IPS-20b (cell line): ENCODE results near the gene ECHS1.

Experiments used
- H3K27ac ChIP-seq: one replicate; pipeline ENCODE4 v1.5.1; 2013; ENCODE audit warnings: low read length
- H3K27me3 ChIP-seq: 2 replicates; pipeline ENCODE4 v1.6.1; 2013; ENCODE audit warnings: mild to moderate bottlenecking, low read length, inconsistent platforms; ENCODE audit not compliant: insufficient read depth
- H3K36me3 ChIP-seq: 2 replicates; pipeline ENCODE4 v1.6.1; 2013; ENCODE audit warnings: low read depth, mild to moderate bottlenecking, inconsistent platforms, low read length, moderate library complexity; ENCODE audit not compliant: insufficient read depth
- H3K4me1 ChIP-seq: 2 replicates; pipeline ENCODE4 v1.6.1; 2013; ENCODE audit warnings: mild to moderate bottlenecking, control low read depth, inconsistent platforms, low read length, moderate library complexity; ENCODE audit not compliant: insufficient read depth
- H3K4me3 ChIP-seq: 2 replicates; pipeline ENCODE4 v1.5.1; 2013; ENCODE audit warnings: mild to moderate bottlenecking, low read length, inconsistent platforms
- H3K9ac ChIP-seq: 2 replicates; pipeline ENCODE4 v1.6.1; 2013; ENCODE audit warnings: low read depth, mild to moderate bottlenecking, inconsistent platforms, low read length, moderate library complexity
- H3K9me3 ChIP-seq: 2 replicates; pipeline ENCODE4 v1.6.1; 2013; ENCODE audit warnings: mild to moderate bottlenecking, low read depth, low read length, inconsistent platforms; ENCODE audit not compliant: insufficient read depth

ECHS1 gene

DNA sequence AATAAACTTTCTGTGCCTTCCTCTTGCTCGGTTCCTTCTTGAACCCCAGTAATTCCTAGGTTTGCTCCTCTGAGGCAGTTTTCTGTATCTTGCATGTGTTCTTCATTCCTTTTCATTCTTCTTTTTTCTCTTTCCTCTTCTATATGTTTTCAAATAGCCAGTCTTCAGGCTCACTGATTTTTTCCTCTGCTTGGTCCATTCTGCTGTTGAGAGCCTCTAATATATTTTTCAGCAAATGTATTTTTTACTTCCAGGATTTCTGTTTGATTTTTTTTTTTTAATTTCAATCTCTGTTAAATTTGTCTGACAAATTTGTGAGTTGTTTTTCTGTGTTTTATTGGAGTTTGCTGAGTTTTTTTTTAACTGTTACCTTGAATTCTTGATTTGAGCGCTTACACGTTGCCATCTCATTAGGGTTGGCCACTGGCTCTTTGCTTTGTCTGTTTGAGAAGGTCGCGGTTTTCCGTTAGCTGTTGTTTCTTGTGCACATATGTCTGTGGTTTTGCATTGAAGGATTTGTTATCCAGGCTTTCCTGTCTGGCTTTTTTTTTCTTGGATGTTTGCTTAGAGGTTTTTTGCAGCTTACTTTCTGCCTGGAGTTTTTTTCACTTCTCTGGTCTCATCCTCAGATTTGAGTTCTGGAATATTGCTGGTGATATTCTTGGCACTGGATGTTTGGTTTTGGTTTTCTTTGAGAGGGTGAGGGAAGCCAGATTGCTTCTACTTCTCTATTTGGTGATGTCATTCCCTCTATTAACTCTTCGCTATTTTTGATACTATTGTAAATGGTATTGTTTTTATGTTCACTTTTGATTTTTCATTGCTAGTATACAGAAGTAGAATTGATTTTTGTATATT lies 38.6 kb upstream of the ECHS1 start:
- H3K9ac ChIP-seq, result no peak overlapping the region
- H3K27ac ChIP-seq, result no peak overlapping the region
- no peaks in the 10 kb centered on the region for H3K4me1 ChIP-seq
- H3K9me3 ChIP-seq, result peaks cover 31% of the 10 kb centered on the region
- H3K27me3 ChIP-seq, result no peaks in the 10 kb centered on the region
- H3K36me3 ChIP-seq, result peaks cover 74% of the 10 kb centered on the region
- H3K4me3 ChIP-seq, result no peak overlapping the region

DNA sequence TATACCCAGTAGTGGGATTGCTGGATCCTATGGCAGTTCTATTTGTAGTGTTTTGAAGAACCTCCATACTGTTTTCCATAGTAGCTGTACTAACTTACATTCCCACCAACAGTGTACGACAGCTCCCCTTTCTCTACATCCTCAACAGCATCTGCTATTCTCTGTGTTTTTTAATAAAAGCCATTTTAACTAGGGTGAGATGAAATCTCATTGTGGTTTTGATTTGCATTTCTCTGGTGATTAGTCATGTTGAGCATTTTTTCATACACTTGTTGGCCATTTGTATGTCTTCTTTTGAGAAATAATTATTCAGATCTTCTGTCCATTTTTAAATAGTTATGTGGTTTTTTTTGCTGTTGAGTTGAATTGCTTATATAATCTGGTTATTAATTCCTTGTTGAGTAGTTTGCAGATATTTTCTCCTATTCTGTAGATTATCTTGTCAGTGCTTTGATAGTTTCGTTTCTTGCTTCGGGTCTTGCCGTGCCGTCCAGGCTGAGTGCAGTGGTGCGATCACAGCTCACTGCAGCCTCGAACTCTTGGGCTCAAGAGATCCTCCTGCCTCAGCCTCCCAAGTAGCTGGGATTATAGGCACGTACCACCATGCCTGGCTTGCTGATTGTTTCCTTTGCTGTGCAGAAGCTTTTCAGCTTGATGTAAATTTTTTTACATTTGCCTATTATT lies 32.8 kb upstream of the ECHS1 start:
- H3K27ac ChIP-seq, result no peak overlapping the region
- no peak overlapping the region for H3K4me3 ChIP-seq
- no peaks in the 10 kb centered on the region for H3K27me3 ChIP-seq
- H3K4me1 ChIP-seq, result no peaks in the 10 kb centered on the region
- peaks cover 84% of the 10 kb centered on the region for H3K36me3 ChIP-seq
- H3K9me3 ChIP-seq, result peaks cover 8% of the 10 kb centered on the region; the same call in 1 of the 2 replicates
- no peak overlapping the region for H3K9ac ChIP-seq

DNA sequence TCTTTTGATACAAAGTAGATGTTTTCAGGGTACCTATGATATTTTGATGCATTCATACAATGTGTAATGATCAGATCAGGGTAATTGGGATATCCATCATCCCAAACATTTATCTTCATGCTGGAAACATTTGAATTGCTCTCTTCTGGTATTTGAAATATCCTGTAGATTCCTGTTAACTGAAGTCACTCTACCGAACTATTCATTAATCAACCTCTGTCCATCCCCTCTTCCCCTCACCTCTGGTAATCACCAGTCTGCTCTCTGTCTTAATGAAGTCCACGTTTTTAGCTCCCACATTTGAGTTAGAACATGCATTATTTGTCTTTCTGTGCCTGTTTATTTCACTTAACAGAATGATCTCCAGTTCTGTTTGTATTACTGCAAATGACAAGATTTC lies 32.1 kb upstream of the ECHS1 start:
- H3K4me3 ChIP-seq, result no peak overlapping the region
- no peak overlapping the region for H3K27ac ChIP-seq
- 0 out of 2 replicates have a peak, but pooled peaks cover 3% of the 10 kb centered on the region for H3K9me3 ChIP-seq
- H3K4me1 ChIP-seq, result no peaks in the 10 kb centered on the region
- H3K27me3 ChIP-seq, result no peaks in the 10 kb centered on the region
- H3K36me3 ChIP-seq, result peaks cover 84% of the 10 kb centered on the region
- H3K9ac ChIP-seq, result no peak overlapping the region

GRCh38 chr10:133403784-133404183 lies 30.6 kb upstream of the ECHS1 start:
- Histone ChIP-seq H3K9ac (no peak overlapping the region), H3K9me3 (no peaks in the 10 kb centered on the region), H3K4me3 (no peak overlapping the region), H3K27me3 (no peaks in the 10 kb centered on the region), H3K27ac (no peak overlapping the region), H3K36me3 (peaks cover 84% of the 10 kb centered on the region), H3K4me1 (no peaks in the 10 kb centered on the region)

DNA sequence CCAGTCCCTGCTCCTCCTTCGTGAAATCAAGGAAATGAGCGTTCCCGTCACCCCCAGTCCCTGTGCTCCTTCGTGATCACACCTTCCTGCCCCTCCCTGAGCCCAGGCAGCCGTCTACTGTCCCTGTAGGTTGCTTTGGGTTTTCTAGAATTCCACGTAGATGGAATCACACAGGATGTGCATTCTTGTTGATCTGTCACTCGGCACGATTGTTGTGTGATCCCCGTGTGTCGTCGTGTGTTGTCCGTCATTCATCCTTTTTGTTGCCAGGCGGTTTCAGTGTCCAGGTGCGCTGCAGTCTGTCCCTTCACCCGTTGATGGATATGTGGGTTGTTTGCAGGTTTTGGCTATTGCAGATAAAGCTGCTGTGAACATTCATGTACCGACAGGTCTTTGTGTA lies 30.2 kb upstream of the ECHS1 start:
- Histone ChIP-seq H3K36me3 (peaks cover 85% of the 10 kb centered on the region), H3K27me3 (no peaks in the 10 kb centered on the region), H3K4me3 (no peak overlapping the region)

DNA sequence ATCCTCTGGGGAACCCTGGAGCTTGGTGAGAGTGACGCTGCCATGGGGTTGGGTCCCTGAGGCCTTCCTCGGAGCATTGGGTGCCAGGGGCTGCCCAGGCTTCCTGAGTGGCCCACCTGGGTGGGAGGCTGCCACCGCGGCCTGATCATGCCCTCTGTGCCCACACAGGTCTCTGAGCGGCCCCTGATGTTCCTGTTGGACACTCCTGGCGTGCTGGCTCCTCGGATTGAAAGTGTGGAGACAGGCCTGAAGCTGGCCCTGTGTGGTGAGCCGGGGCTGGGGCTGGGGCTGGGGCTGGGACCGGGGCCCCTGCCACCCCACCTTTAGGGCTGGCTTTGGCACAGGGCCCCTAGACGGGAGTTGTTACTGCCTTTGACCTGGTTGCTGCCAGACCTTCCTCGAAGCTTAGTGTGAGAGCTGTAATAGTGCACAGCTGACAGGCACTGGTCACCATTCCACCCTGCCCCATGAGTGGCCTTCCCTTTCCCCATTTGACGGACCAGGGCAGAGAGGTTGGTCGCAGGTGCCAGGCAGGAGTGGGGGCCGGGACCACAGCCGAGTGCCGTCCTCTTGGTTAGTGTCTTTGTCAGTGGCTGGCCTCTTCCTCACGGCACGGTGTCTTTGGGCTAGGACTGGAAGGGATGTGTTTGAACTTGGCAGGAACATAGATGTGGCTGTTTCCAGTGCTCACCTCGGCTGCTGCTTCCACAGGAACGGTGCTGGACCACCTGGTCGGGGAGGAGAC lies 29.0 kb upstream of the ECHS1 start:
- H3K9me3 ChIP-seq, result no peaks in the 10 kb centered on the region
- H3K36me3 ChIP-seq, result peaks cover 86% of the 10 kb centered on the region
- no peaks in the 10 kb centered on the region for H3K4me1 ChIP-seq
- H3K27me3 ChIP-seq, result no peaks in the 10 kb centered on the region
- no peak overlapping the region for H3K4me3 ChIP-seq
- no peak overlapping the region for H3K27ac ChIP-seq
- H3K9ac ChIP-seq, result no peak overlapping the region

More for the DNA sequence above, 30.2 kb upstream of the ECHS1 start:
- Histone ChIP-seq H3K9ac (no peak overlapping the region), H3K9me3 (no peaks in the 10 kb centered on the region), H3K4me1 (no peaks in the 10 kb centered on the region), H3K27ac (no peak overlapping the region)

DNA sequence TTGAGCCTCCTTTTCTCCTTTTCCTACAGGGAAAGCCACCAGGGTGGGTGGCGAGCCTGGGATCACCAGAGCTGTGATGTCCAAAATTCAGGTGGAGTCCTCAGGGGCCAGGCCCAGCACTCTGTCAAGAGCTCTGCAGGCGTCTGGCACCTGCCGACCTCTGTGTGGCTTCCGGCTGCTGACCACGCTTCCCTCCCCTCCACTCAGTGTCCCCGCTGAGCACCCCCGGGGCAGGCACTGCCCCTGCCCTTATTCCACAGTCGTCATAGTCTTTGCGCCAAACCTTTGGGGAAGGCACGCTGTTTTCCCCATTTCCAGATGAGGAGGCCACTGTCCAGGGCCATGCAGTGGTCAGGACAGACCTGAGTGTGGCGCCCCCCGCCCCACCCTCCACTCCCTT lies 28.3 kb upstream of the ECHS1 start:
- Histone ChIP-seq H3K36me3 (peaks cover 85% of the 10 kb centered on the region), H3K9ac (no peak overlapping the region), H3K9me3 (no peaks in the 10 kb centered on the region), H3K4me1 (no peaks in the 10 kb centered on the region), H3K27me3 (no peaks in the 10 kb centered on the region), H3K27ac (no peak overlapping the region), H3K4me3 (no peak overlapping the region)

GRCh38 chr10:133400624-133401424 lies 27.7 kb upstream of the ECHS1 start:
- no peak overlapping the region for H3K4me3 ChIP-seq
- no peaks in the 10 kb centered on the region for H3K9me3 ChIP-seq
- H3K27ac ChIP-seq, result no peak overlapping the region
- no peaks in the 10 kb centered on the region for H3K27me3 ChIP-seq
- H3K4me1 ChIP-seq, result no peaks in the 10 kb centered on the region
- H3K9ac ChIP-seq, result no peak overlapping the region
- H3K36me3 ChIP-seq, result peaks cover 89% of the 10 kb centered on the region

DNA sequence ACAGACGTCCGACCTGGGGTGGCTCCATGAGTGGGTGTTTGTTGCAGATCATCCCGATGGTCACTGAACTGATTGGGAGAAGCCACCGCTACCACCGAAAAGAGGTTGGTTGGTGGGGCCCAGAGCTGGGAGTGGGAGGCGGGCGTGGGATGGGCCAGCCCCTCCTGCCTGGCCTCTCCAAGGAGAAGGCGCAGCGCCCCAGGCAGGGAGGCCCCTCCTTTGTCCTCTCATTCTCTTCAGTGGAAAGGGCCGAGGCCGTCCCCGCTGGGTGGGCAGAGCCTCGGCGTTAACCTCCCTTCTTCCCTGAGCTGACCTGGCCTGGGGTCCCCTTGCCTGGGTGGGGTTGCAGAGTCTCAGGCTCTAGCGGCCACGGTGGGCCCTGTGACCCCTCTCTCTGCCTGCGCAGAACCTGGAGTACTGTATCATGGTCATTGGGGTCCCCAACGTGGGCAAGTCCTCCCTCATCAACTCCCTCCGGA lies 26.0 kb upstream of the ECHS1 start:
- H3K4me3 ChIP-seq, result no peak overlapping the region
- H3K27ac ChIP-seq, result no peak overlapping the region
- H3K27me3 ChIP-seq, result no peaks in the 10 kb centered on the region
- no peaks in the 10 kb centered on the region for H3K4me1 ChIP-seq
- H3K36me3 ChIP-seq, result peaks cover 78% of the 10 kb centered on the region
- H3K9me3 ChIP-seq, result no peaks in the 10 kb centered on the region
- H3K9ac ChIP-seq, result no peak overlapping the region

- Histone ChIP-seq H3K4me3 (no peak overlapping the region), H3K36me3 (peaks cover 70% of the 10 kb centered on the region), H3K9ac (no peak overlapping the region)
Measured at GRCh38 chr10:133397938-133398337, 24.8 kb upstream of the ECHS1 start.

DNA sequence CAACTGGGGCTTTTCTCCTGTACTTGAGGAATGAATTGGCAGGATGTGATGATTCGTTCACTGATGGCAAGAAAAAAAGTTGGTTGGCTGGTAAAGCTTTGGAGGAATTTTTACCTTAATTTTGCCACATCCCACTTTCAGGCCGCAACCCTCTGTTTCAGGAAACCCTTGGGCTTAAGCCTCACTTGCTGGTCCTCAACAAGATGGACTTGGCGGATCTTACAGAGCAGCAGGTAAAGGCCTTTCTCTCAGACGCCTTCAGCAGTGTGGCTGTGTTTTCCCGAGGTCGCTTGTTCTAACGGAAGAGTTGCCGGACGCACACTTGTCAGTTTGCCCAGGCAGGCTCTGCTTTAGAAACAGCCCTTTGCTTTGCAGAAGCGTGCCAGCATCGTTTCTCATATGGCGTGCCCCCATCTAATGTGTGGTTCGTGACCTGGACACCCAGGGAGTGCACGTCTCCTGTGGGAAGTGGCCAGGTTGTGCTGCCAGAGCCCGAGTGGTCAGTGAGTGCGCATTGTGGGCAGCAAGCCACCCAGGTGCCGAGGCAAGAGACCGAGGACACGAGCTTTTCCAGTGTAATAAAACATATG lies 23.0 kb upstream of the ECHS1 start:
- Histone ChIP-seq H3K36me3 (peaks cover 53% of the 10 kb centered on the region), H3K4me3 (no peak overlapping the region), H3K9me3 (no peaks in the 10 kb centered on the region), H3K9ac (no peak overlapping the region), H3K27me3 (no peaks in the 10 kb centered on the region), H3K27ac (no peak overlapping the region), H3K4me1 (no peaks in the 10 kb centered on the region)

More at GRCh38 chr10:133397938-133398337, 24.8 kb upstream of the ECHS1 start:
- H3K27me3 ChIP-seq, result no peaks in the 10 kb centered on the region
- no peaks in the 10 kb centered on the region for H3K9me3 ChIP-seq
- H3K4me1 ChIP-seq, result no peaks in the 10 kb centered on the region
- no peak overlapping the region for H3K27ac ChIP-seq
